ENCODE data around the gene DCAF4L1.

DCAF4L1 gene

DNA sequence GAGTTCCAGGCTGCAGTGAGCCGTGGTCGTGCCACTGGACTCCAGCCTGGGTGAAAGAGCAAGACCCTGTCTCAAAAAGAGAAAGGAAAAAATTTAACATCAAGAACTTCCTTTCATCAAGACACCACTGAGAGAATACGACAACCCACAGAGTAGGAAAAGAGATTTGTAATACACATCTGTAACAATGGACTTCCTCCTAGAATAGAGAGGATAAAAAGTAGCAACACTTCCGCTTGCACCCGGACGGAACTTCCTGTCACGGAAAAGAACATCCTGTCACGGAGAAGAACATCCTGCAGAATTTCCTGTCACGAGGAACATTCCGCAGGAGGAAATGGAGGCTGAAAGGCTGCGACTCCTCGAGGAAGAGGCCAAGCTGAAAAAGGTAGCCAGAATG is at the start of gene DCAF4L1:
Gene DCAF4L1, plus strand, starts transcription at position 301 of the 400 bp plus-strand sequence. Its CDS starts 37 bp downstream, at position 338.
- DNase-seq (ENCODE audit: low read depth, low spot score) = no peak

- no peak for DNase-seq (ENCODE audit: low read depth, low spot score)
Observed at GRCh38 chr4:41932988-41933387, 48.6 kb upstream of the DCAF4L1 start.

DNA sequence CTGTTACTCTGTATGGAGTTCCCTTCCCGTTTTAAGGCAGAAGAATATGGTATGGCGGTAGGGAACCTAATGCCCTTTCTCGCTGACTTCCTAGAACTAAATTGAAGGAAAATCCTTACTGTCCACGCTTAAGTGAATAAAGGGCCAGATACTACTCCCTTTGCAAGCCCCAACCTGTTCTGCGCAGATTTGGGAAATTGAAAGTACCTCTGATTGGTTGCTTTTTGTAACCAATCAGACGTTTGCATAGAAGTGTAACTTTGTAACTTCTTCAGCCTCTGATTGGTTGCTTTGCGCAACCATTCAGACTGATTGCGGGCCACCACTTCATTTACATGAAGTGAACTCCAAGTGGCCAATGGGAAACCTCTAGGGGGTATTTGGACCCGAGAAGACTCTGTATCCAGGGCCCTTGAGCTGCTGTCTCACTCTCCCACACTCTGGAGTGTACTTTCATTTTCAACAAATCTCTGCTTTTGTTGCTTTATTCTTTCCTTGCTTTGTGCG is 47.5 kb upstream of the DCAF4L1 start:
- no peak for DNase-seq (ENCODE audit: low read depth, low spot score)

GRCh38 chr4:41934514-41934900 is 47.0 kb upstream of the DCAF4L1 start:
- no peak for DNase-seq (ENCODE audit: low read depth, low spot score)

- DNase-seq (ENCODE audit: low read depth, low spot score) = peak; percentile 59
Observed at GRCh38 chr4:41934901-41935651, 46.5 kb upstream of the DCAF4L1 start, which contains the start of gene TMEM33. TSS of gene TMEM33 (plus strand) at chr4:41935429. CDS start at chr4:41935485, 56 bp downstream.

GRCh38 chr4:41935652-41936021 is 45.9 kb upstream of the DCAF4L1 start:
- DNase-seq (ENCODE audit: low read depth, low spot score) = no peak

GRCh38 chr4:41939016-41939626 is 42.4 kb upstream of the DCAF4L1 start:
- no peak for DNase-seq (ENCODE audit: low read depth, low spot score)

DNA sequence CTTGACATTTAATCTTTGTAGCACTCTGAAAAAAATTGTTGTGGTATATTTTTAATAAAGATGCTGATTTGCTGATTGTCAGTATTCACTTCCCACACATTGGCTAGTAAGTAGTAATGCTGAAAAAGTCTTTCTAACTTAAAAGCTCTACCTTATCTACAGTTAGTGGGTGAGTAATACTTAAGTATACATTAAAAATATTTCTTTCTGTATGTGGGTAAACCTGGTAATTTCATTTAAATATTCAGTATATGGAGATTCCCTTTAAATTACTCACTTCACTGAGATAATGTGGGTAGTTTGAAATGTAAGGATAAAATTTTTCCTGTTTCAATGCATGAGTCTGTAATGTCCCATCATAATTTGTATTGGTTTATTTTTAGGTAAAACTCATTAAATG is 40.7 kb upstream of the DCAF4L1 start:
- DNase-seq (ENCODE audit: low read depth, low spot score) = no peak

DNA sequence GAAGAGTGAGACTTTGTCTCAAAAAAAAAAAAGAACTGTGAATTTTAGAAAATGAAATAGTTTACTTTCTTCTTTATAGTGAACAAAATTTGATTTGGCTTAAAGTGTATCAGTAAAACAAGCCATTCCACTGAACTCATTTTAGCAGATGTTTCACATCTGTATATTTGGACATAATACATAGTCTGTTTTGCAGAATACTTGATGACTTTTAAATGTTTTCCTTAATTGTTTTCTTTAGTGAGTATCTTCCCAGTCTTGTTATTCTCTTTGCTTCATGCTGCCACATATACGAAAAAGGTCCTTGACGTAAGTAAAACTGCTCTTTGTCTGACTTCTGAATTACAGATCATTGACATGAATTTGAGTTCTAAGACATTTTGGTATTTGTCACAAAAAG is 38.0 kb upstream of the DCAF4L1 start:
- no peak for DNase-seq (ENCODE audit: low read depth, low spot score)

DNA sequence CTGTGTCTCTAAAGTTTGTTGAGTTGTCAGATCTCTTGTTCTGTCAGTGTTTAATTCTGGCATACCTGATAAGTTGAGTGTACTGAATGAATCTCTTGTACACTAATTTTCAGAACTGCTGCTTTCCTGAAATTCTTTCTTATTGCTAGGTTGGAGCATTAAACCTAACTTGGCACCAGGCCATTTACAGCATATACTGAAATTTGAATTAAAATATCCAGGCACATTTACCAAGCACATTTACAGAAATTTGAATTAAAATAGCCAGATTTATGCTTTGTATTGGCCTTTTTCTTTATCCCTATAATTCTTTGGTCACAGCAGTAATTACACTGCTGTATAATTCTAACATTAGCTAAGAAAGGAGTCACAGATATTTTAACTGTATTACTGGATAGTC is 37.5 kb upstream of the DCAF4L1 start:
- DNase-seq (ENCODE audit: low read depth, low spot score) = no peak

DNA sequence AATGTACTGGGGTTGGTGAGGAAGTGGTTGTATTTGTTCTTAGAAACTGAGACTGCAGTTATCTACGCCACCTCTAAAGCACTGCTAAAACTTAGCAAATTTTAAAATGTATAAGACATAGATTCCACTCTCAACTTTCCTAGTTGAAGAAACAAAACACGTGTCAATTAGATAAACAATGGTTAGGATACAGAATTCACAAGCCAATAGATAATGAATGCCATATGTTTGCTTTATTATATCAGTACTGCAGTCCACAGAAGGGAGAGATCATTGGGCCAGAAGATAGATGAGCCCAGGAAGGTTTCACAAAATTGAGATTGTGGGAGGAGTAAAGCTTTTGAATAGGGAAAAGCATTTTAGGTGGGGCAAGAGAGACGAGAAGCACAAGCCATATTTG is 32.0 kb upstream of the DCAF4L1 start:
- DNase-seq (ENCODE audit: low read depth, low spot score) = no peak

GRCh38 chr4:41957634-41958033 is 23.9 kb upstream of the DCAF4L1 start:
- DNase-seq (ENCODE audit: low read depth, low spot score) = no peak

GRCh38 chr4:41963105-41963504 is 18.5 kb upstream of the DCAF4L1 start:
- DNase-seq (ENCODE audit: low read depth, low spot score) = no peak

GRCh38 chr4:41964401-41964800 is 17.2 kb upstream of the DCAF4L1 start:
- no peak for DNase-seq (ENCODE audit: low read depth, low spot score)

- DNase-seq (ENCODE audit: low read depth, low spot score) = no peak
Observed at GRCh38 chr4:41967392-41967791, 14.2 kb upstream of the DCAF4L1 start.

DNA sequence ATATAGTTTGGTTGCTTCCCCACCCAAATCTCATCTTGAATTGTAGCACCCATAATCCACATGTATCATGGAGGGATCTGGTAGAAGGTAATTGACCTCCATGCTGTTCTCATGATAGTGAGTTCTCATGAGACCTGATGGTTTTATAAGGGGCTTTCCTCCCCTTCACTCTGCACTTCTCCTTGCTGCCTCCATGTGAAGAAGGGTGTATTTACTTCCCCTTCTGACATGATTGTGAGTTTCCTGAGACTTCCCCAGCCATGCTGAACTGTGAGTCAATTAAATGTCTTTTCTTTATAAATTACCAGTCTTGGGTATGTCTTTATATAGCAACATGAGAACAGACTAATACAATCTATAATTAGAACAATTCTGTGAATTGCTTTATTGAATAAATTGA is 11.9 kb upstream of the DCAF4L1 start:
- no peak for DNase-seq (ENCODE audit: low read depth, low spot score)

DNA sequence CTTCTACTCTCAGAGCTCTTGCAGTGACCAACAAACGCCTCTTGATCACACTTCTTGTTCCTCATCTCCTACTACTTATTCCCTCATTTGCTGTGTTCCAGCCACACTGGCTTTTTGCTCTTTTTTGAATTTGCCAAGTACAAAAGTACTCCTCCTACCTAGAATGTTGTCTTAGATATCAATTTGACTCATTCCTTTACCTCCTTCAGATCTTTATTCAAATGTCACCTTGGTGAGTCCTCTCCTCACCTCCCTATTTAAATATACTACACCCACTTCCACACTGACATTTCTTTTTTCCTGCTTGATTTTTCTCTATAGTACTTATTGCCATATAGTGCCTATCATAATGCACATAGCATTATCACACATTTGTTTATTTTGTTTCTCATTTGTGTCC is 6.2 kb upstream of the DCAF4L1 start:
- no peak for DNase-seq (ENCODE audit: low read depth, low spot score)

- DNase-seq (ENCODE audit: low read depth, low spot score) = no peak
Observed at GRCh38 chr4:41976775-41977516, 4.6 kb upstream of the DCAF4L1 start.

DNA sequence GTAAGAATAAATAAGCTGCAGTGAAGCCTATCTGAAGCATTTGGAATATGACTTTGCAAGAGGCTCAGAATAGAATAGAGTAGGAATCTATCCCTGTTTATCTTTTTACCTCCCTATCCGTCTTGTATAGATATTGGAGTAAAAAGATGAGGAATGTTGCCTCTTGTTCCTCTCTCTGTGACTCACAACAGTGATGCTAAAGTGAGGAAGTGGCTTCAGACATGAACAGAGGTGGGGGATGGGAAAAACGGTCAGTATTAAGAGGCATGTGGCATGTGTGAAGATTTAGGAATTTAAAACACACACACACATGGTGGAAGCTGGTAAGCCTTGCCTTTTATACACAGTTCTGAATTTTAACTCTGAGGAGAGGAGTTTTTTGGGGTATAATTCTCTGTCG is 3.8 kb upstream of the DCAF4L1 start:
- DNase-seq (ENCODE audit: low read depth, low spot score) = no peak

- no peak for DNase-seq (ENCODE audit: low read depth, low spot score)
Observed at GRCh38 chr4:41982716-41983115, 1.2 kb downstream of the DCAF4L1 start.

- no peak for DNase-seq (ENCODE audit: low read depth, low spot score)
Observed at GRCh38 chr4:41985151-41985550, 3.6 kb downstream of the DCAF4L1 start.

- DNase-seq (ENCODE audit: low read depth, low spot score) = no peak
Observed at GRCh38 chr4:41989994-41990364, 8.4 kb downstream of the DCAF4L1 start.

Measured in activated CD4-positive, CD25-positive, alpha-beta regulatory T cell treated with anti-CD3 and anti-CD28 coated beads, Interleukin-2, amount 50 U/mL, for 16 hours (primary cell).